Measurements from ENCODE around the gene CHI3L1. TPM values are rescaled to one million over a fixed set of nuclear protein-coding genes. Genes with fewer than 3 reads are reported as not detected.

Gene CHI3L1
- total RNA-seq, 6 experiments from 2014 or later: not detected

- H3K4me1 Mint-ChIP-seq (ENCODE audit: low read depth): no peaks in the 10 kb centered on the region
- H3K27ac Mint-ChIP-seq: no peak overlapping the region
- peaks cover 47% of the 10 kb centered on the region for H3K27me3 Mint-ChIP-seq (ENCODE audit: insufficient read depth)
- H3K4me3 Mint-ChIP-seq: no peak overlapping the region
- no peak for DNase-seq
- no peak for TF ChIP-seq CTCF (IDR thresholded peaks at IDR 0.05)
- H3K36me3 Mint-ChIP-seq (ENCODE audit: low read depth): no peaks in the 10 kb centered on the region
- H3K9me3 Mint-ChIP-seq: no peaks in the 10 kb centered on the region
These were observed 38.6 kb upstream of the CHI3L1 start for GRCh38 chr1:203225071-203225470.

GRCh38 chr1:203223012-203223775 lies 36.7 kb upstream of the CHI3L1 start:
- DNase-seq: no peak
- no peak overlapping the region for H3K4me3 Mint-ChIP-seq
- no peaks in the 10 kb centered on the region for H3K4me1 Mint-ChIP-seq (ENCODE audit: low read depth)
- H3K36me3 Mint-ChIP-seq (ENCODE audit: low read depth): no peaks in the 10 kb centered on the region
- no peak overlapping the region for H3K27ac Mint-ChIP-seq
- no peak for TF ChIP-seq CTCF (IDR thresholded peaks at IDR 0.05)
- H3K9me3 Mint-ChIP-seq: no peaks in the 10 kb centered on the region
- H3K27me3 Mint-ChIP-seq (ENCODE audit: insufficient read depth): peaks cover 42% of the 10 kb centered on the region

GRCh38 chr1:203219934-203220333 lies 33.4 kb upstream of the CHI3L1 start:
- H3K4me1 Mint-ChIP-seq (ENCODE audit: low read depth): no peaks in the 10 kb centered on the region
- no peak for TF ChIP-seq CTCF (IDR thresholded peaks at IDR 0.05)
- DNase-seq: no peak
- peaks cover 22% of the 10 kb centered on the region for H3K27me3 Mint-ChIP-seq (ENCODE audit: insufficient read depth)
- no peaks in the 10 kb centered on the region for H3K9me3 Mint-ChIP-seq
- H3K36me3 Mint-ChIP-seq (ENCODE audit: low read depth): no peaks in the 10 kb centered on the region
- H3K27ac Mint-ChIP-seq: no peak overlapping the region
- no peak overlapping the region for H3K4me3 Mint-ChIP-seq

DNA sequence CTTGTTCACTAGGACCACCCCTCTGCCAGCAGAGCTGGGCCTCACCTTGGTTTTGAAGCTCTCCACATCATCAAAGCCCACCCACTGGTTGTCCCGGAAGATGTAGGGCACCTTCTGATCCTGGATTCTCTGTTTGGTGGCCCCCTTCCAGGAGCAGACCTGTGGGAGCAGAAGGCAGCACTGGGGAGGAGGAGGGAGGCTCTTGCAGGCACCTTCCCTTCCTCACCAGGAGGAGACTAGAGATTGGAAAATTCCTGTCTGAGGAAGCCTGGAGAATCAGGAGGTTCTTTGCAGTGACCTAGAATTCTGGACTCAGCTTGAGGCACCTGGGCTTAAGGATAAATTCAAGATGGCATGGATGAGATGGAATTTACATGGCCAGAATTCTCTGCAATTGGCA lies 32.7 kb upstream of the CHI3L1 start:
- H3K27me3 Mint-ChIP-seq (ENCODE audit: insufficient read depth): peaks cover 19% of the 10 kb centered on the region
- no peaks in the 10 kb centered on the region for H3K36me3 Mint-ChIP-seq (ENCODE audit: low read depth)

GRCh38 chr1:203217668-203218067 lies 31.2 kb upstream of the CHI3L1 start:
- DNase-seq: no peak
- Mint-ChIP-seq H3K27ac (no peak overlapping the region), H3K9me3 (no peaks in the 10 kb centered on the region), H3K4me3 (no peak overlapping the region), H3K4me1 (ENCODE audit: low read depth) (no peaks in the 10 kb centered on the region), H3K27me3 (ENCODE audit: insufficient read depth) (peaks cover 27% of the 10 kb centered on the region), H3K36me3 (ENCODE audit: low read depth) (no peaks in the 10 kb centered on the region)
- TF ChIP-seq CTCF (IDR thresholded peaks at IDR 0.05): 0 out of 2 replicates have a peak, but pooled peaks have one; percentile 3

More for the DNA sequence above, 32.7 kb upstream of the CHI3L1 start:
- H3K4me3 Mint-ChIP-seq: no peak overlapping the region
- H3K4me1 Mint-ChIP-seq (ENCODE audit: low read depth): no peaks in the 10 kb centered on the region
- no peak overlapping the region for H3K27ac Mint-ChIP-seq
- no peaks in the 10 kb centered on the region for H3K9me3 Mint-ChIP-seq
- no peak for DNase-seq
- no peak for TF ChIP-seq CTCF (IDR thresholded peaks at IDR 0.05)
